ENCODE results near the gene RHOC.

Gene RHOC

DNA sequence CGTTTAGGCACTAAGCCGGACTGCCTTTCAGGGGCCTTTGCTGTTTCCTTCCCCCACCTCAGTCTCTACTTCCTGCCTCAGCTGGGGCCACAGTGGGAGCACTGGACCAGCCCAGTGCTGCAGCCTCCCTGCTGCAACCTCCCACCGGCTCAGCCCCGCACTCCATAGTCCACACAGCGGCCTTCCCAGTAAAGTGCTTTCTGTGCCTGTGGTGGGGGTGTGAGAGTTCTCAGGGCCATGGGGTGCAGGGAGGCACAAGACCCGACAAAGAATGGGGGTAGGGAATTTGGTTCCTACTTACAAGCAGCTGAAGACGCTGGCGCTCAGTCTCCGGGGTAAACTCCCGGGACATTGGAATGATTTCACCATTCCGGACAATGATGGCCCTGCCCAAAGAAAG is 4.7 kb upstream of the RHOC start:
- H3K4me1 ChIP-seq (ENCODE audit: control insufficient read depth in 5 of 5, insufficient read depth in 5 of 5, low read length in 5 of 5), result peaks cover 4 to 37% (median 35%) of the 10 kb centered on the region in 5 donors
- H3K9ac ChIP-seq (ENCODE audit: low read length in 5 of 5), result no peak overlapping the region
- no peak overlapping the region for H3K27ac ChIP-seq (ENCODE audit: low read depth, low read length)
- H3K9me3 ChIP-seq (ENCODE audit: control insufficient read depth in 5 of 5, low read length in 5 of 5), result no peaks in the 10 kb centered on the region
- no peak overlapping the region for H3K4me3 ChIP-seq (ENCODE audit: low read depth in 1 of 5, low read length in 5 of 5)
- no peaks in the 10 kb centered on the region for H3K27me3 ChIP-seq (ENCODE audit: control insufficient read depth in 5 of 5, insufficient read depth in 4 of 5, low read length in 5 of 5)
- no peaks in the 10 kb centered on the region for H3K36me3 ChIP-seq (ENCODE audit: control insufficient read depth in 5 of 5, insufficient read depth in 5 of 5, low read length in 5 of 5)

DNA sequence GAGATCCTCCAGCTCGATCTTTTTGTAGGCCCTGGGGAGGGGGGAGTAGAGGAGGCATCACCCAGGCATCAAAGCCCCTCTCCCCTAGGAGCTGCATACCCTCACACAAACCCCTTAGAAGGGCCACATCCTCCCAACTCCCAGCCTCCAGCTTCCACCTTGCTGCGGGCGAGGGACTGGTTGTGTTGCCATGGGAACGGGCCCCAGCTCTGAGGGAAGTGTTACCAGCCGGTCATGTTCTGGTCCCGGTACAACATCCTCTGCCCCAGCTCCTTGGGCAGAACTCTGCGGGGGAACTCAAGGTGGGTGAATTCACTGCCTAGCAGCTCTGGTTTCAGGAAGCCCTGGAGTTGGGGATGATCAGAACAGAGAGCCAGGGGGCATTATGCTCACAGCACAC is 4.1 kb upstream of the RHOC start:
- Histone ChIP-seq H3K27ac (ENCODE audit: low read depth, low read length) (no peak overlapping the region), H3K4me3 (ENCODE audit: low read depth in 1 of 5, low read length in 5 of 5) (no peak overlapping the region), H3K27me3 (ENCODE audit: control insufficient read depth in 5 of 5, insufficient read depth in 4 of 5, low read length in 5 of 5) (no peaks in the 10 kb centered on the region), H3K4me1 (ENCODE audit: control insufficient read depth in 5 of 5, insufficient read depth in 5 of 5, low read length in 5 of 5) (peaks cover 4 to 40% (median 31%) of the 10 kb centered on the region in 5 donors), H3K9ac (ENCODE audit: low read length in 5 of 5) (no peak overlapping the region), H3K9me3 (ENCODE audit: control insufficient read depth in 5 of 5, low read length in 5 of 5) (no peaks in the 10 kb centered on the region), H3K36me3 (ENCODE audit: control insufficient read depth in 5 of 5, insufficient read depth in 5 of 5, low read length in 5 of 5) (no peaks in the 10 kb centered on the region)

DNA sequence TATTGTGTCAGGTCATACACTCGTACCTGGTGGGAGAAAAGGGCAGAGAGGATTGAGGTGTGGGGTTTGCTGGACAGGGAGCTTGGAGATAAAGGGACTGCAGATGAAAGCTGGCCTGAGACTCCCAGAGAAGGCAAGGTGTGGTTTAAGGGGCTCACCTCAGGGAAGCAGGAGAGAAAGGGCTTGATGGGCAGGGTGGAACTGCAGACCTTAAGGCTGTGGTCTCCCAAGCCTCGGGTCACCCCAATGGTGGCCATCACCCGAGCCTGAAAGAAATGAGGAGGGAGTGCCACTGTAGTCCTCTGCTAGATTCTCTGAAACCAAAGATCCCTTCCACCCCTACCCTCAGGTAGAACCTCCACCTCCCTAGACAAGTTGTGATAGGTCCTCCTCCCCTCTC is 3.7 kb upstream of the RHOC start:
- Histone ChIP-seq H3K4me1 (ENCODE audit: control insufficient read depth in 5 of 5, insufficient read depth in 5 of 5, low read length in 5 of 5) (peaks cover 4 to 40% (median 31%) of the 10 kb centered on the region in 5 donors), H3K27me3 (ENCODE audit: control insufficient read depth in 5 of 5, insufficient read depth in 4 of 5, low read length in 5 of 5) (no peaks in the 10 kb centered on the region), H3K27ac (ENCODE audit: low read depth, low read length) (no peak overlapping the region), H3K9ac (ENCODE audit: low read length in 5 of 5) (no peak overlapping the region), H3K9me3 (ENCODE audit: control insufficient read depth in 5 of 5, low read length in 5 of 5) (no peaks in the 10 kb centered on the region), H3K4me3 (ENCODE audit: low read depth in 1 of 5, low read length in 5 of 5) (no peak overlapping the region), H3K36me3 (ENCODE audit: control insufficient read depth in 5 of 5, insufficient read depth in 5 of 5, low read length in 5 of 5) (no peaks in the 10 kb centered on the region)

DNA sequence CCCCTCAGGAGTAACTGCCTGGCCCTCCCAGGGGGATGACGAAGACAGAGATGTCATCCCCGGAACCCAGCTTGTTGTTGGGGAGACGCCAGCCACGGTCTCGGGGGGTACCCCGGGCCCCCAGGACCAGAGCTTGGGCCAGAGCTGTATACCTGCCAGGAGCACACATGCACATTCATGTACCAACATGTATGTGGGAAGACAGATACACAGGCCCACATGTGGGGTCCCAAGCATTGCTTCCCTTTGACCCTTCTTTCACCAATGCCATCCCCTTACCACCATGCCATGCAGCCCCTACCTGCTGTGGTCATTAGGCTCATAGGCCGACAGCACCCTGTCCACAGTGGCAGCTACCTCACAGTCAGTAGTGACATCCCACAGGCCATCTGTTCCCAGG is 3.2 kb upstream of the RHOC start:
- no peaks in the 10 kb centered on the region for H3K36me3 ChIP-seq (ENCODE audit: control insufficient read depth in 5 of 5, insufficient read depth in 5 of 5, low read length in 5 of 5)
- H3K9me3 ChIP-seq (ENCODE audit: control insufficient read depth in 5 of 5, low read length in 5 of 5), result no peaks in the 10 kb centered on the region
- no peaks in the 10 kb centered on the region for H3K27me3 ChIP-seq (ENCODE audit: control insufficient read depth in 5 of 5, insufficient read depth in 4 of 5, low read length in 5 of 5)
- H3K9ac ChIP-seq (ENCODE audit: low read length in 5 of 5), result no peak overlapping the region
- H3K4me3 ChIP-seq (ENCODE audit: low read depth in 1 of 5, low read length in 5 of 5), result no peak overlapping the region
- no peak overlapping the region for H3K27ac ChIP-seq (ENCODE audit: low read depth, low read length)
- H3K4me1 ChIP-seq (ENCODE audit: control insufficient read depth in 5 of 5, insufficient read depth in 5 of 5, low read length in 5 of 5), result peaks cover 9 to 42% (median 34%) of the 10 kb centered on the region in 5 donors

GRCh38 chr1:112708489-112708888 is 1.6 kb upstream of the RHOC start:
- Histone ChIP-seq H3K9ac (ENCODE audit: low read length in 5 of 5) (no peak overlapping the region), H3K9me3 (ENCODE audit: control insufficient read depth in 5 of 5, low read length in 5 of 5) (no peaks in the 10 kb centered on the region), H3K27me3 (ENCODE audit: control insufficient read depth in 5 of 5, insufficient read depth in 4 of 5, low read length in 5 of 5) (peaks cover 0 to 3% (median 0%) of the 10 kb centered on the region in 5 donors), H3K4me1 (ENCODE audit: control insufficient read depth in 5 of 5, insufficient read depth in 5 of 5, low read length in 5 of 5) (peaks cover 12 to 43% (median 35%) of the 10 kb centered on the region in 5 donors), H3K4me3 (ENCODE audit: low read depth in 1 of 5, low read length in 5 of 5) (no peak overlapping the region), H3K27ac (ENCODE audit: low read depth, low read length) (peak overlapping the region; percentile 21), H3K36me3 (ENCODE audit: control insufficient read depth in 5 of 5, insufficient read depth in 5 of 5, low read length in 5 of 5) (peaks cover 0 to 8% (median 2%) of the 10 kb centered on the region in 5 donors)

DNA sequence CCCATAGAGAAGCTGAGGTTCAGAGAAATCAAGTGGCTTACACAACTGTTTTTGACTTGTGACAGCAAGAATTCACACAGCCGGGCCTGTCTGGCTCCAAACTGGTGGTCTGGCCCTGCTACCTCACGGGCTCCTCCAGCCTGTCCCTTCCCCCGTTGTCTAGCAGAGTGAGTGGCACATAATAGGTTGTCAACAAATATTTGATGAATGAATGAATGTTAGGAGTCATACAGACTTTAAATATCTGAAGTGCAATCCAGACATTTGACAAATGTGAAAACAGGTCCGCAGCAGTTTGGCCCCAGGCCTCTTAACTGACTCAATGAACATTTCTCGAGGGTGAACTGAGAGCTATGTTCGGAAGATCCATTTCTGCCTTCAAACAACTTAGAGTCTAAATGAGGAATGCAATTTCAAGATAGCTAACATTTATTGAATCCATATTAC is 1.1 kb upstream of the RHOC start:
- H3K27me3 ChIP-seq (ENCODE audit: control insufficient read depth in 5 of 5, insufficient read depth in 4 of 5, low read length in 5 of 5), result peaks cover 0 to 3% (median 0%) of the 10 kb centered on the region in 5 donors
- peak overlapping the region in 2 of 5 donors; percentile 65 to 77 for H3K9ac ChIP-seq (ENCODE audit: low read length in 5 of 5)
- no peaks in the 10 kb centered on the region for H3K9me3 ChIP-seq (ENCODE audit: control insufficient read depth in 5 of 5, low read length in 5 of 5)
- H3K36me3 ChIP-seq (ENCODE audit: control insufficient read depth in 5 of 5, insufficient read depth in 5 of 5, low read length in 5 of 5), result peaks cover 0 to 13% (median 5%) of the 10 kb centered on the region in 5 donors
- peaks cover 11 to 44% (median 36%) of the 10 kb centered on the region in 5 donors for H3K4me1 ChIP-seq (ENCODE audit: control insufficient read depth in 5 of 5, insufficient read depth in 5 of 5, low read length in 5 of 5)
- H3K27ac ChIP-seq (ENCODE audit: low read depth, low read length), result peak overlapping the region; percentile 21
- H3K4me3 ChIP-seq (ENCODE audit: low read depth in 1 of 5, low read length in 5 of 5), result no peak overlapping the region

GRCh38 chr1:112707221-112708001 is 484 bp upstream of the RHOC start:
- peak overlapping the region; percentile 21 for H3K27ac ChIP-seq (ENCODE audit: low read depth, low read length)
- peak overlapping the region in 4 of 5 donors; percentile 59 to 77 (median 64) for H3K9ac ChIP-seq (ENCODE audit: low read length in 5 of 5)
- H3K9me3 ChIP-seq (ENCODE audit: control insufficient read depth in 5 of 5, low read length in 5 of 5), result no peaks in the 10 kb centered on the region
- H3K27me3 ChIP-seq (ENCODE audit: control insufficient read depth in 5 of 5, insufficient read depth in 4 of 5, low read length in 5 of 5), result peaks cover 0 to 3% (median 0%) of the 10 kb centered on the region in 5 donors
- peak overlapping the region; percentile 51 to 89 (median 82) for H3K4me3 ChIP-seq (ENCODE audit: low read depth in 1 of 5, low read length in 5 of 5)
- H3K36me3 ChIP-seq (ENCODE audit: control insufficient read depth in 5 of 5, insufficient read depth in 5 of 5, low read length in 5 of 5), result peaks cover 0 to 19% (median 11%) of the 10 kb centered on the region in 5 donors
- H3K4me1 ChIP-seq (ENCODE audit: control insufficient read depth in 5 of 5, insufficient read depth in 5 of 5, low read length in 5 of 5), result peaks cover 11 to 50% (median 42%) of the 10 kb centered on the region in 5 donors

GRCh38 chr1:112704934-112705627 is 1.8 kb downstream of the RHOC start:
- Histone ChIP-seq H3K4me3 (ENCODE audit: low read depth in 1 of 5, low read length in 5 of 5) (peak overlapping the region; percentile 79 to 89 (median 82)), H3K9me3 (ENCODE audit: control insufficient read depth in 5 of 5, low read length in 5 of 5) (no peaks in the 10 kb centered on the region), H3K4me1 (ENCODE audit: control insufficient read depth in 5 of 5, insufficient read depth in 5 of 5, low read length in 5 of 5) (peaks cover 17 to 73% (median 66%) of the 10 kb centered on the region in 5 donors), H3K27me3 (ENCODE audit: control insufficient read depth in 5 of 5, insufficient read depth in 4 of 5, low read length in 5 of 5) (peaks cover 0 to 3% (median 0%) of the 10 kb centered on the region in 5 donors), H3K9ac (ENCODE audit: low read length in 5 of 5) (peak overlapping the region; percentile 69 to 96 (median 92)), H3K27ac (ENCODE audit: low read depth, low read length) (peak overlapping the region; percentile 91), H3K36me3 (ENCODE audit: control insufficient read depth in 5 of 5, insufficient read depth in 5 of 5, low read length in 5 of 5) (peaks cover 0 to 37% (median 24%) of the 10 kb centered on the region in 5 donors)

GRCh38 chr1:112704391-112704933 is 2.5 kb downstream of the RHOC start:
- Histone ChIP-seq H3K4me3 (ENCODE audit: low read depth in 1 of 5, low read length in 5 of 5) (peak overlapping the region; percentile 79 to 89 (median 82)), H3K9ac (ENCODE audit: low read length in 5 of 5) (peak overlapping the region in 4 of 5 donors; percentile 22 to 96 (median 68)), H3K4me1 (ENCODE audit: control insufficient read depth in 5 of 5, insufficient read depth in 5 of 5, low read length in 5 of 5) (peaks cover 19 to 80% (median 72%) of the 10 kb centered on the region in 5 donors)

More at GRCh38 chr1:112704391-112704933, 2.5 kb downstream of the RHOC start:
- Histone ChIP-seq H3K36me3 (ENCODE audit: control insufficient read depth in 5 of 5, insufficient read depth in 5 of 5, low read length in 5 of 5) (peaks cover 0 to 43% (median 30%) of the 10 kb centered on the region in 5 donors), H3K27me3 (ENCODE audit: control insufficient read depth in 5 of 5, insufficient read depth in 4 of 5, low read length in 5 of 5) (peaks cover 0 to 3% (median 0%) of the 10 kb centered on the region in 5 donors), H3K27ac (ENCODE audit: low read depth, low read length) (peak overlapping the region; percentile 91), H3K9me3 (ENCODE audit: control insufficient read depth in 5 of 5, low read length in 5 of 5) (no peaks in the 10 kb centered on the region)

Data from subcutaneous abdominal adipose tissue (tissue), 5 donors.